Transverse colon (tissue), 4 donors: Measurements from ENCODE around the gene HSF5. TPM values are rescaled to one million over a fixed set of nuclear protein-coding genes. Genes with fewer than 3 reads are reported as not detected.
A peak's percentile ranks its signal among the peaks of the same experiment; 100 is the strongest.

Experiments
- DNase-seq: peaks from one replicate; pipeline ENCODE4 v3.0.0-alpha.2; 2019
- H3K27ac ChIP-seq, 4 donors: fragments of 200-600 bp; sonication (generic); 2 replicates each; pipeline ENCODE4 v1.5.1; 2016 to 2018; ENCODE audit warnings: inconsistent platforms in 4 of 4
- H3K27me3 ChIP-seq: fragments of 200-600 bp; sonication (generic); 2 replicates; pipeline ENCODE4 v1.5.1; 2017; ENCODE audit warnings: inconsistent platforms
- H3K36me3 ChIP-seq, 4 donors: fragments of 200-600 bp; sonication (generic); 2 replicates each; pipeline ENCODE4 v1.5.1; 2017 to 2019; ENCODE audit warnings: inconsistent platforms in 4 of 4
- H3K4me1 ChIP-seq, 4 donors: fragments of 200-600 bp; sonication (generic); 2 replicates each; pipeline ENCODE4 v1.5.1; 2017 to 2020; ENCODE audit warnings: inconsistent platforms in 4 of 4
- H3K4me3 ChIP-seq, 4 donors: fragments of 200-600 bp; sonication (generic); 1 replicate in 1 of 4; 2 replicates in 3 of 4; pipeline versions ENCODE4 v1.5.1 to v1.6.1; 2017 to 2019; ENCODE audit warnings: inconsistent platforms in 4 of 4
- H3K9me3 ChIP-seq, 2 donors: fragments of 200-600 bp; sonication (generic); 2 replicates each; pipeline ENCODE4 v1.5.1; 2017 to 2019; ENCODE audit warnings: inconsistent platforms in 2 of 2
- CTCF ChIP-seq, 5 experiments: fragments of 200-600 bp in 3 of 5; fragments of 450-650 bp in 2 of 5; sonication (generic) in 3 of 5; IDR thresholded peaks; 1 replicate in 2 of 5; 2 replicates in 3 of 5; pipeline ENCODE4 v1.5.1; 2016 to 2017; ENCODE audit warnings: antibody characterized with exemption in 5 of 5, inconsistent platforms in 3 of 5, mild to moderate bottlenecking in 2 of 5, moderate library complexity in 1 of 5
- EP300 ChIP-seq: sonication (generic); formaldehyde crosslinking; IDR thresholded peaks from one replicate; pipeline ENCODE4 v1.6.1; 2017; ENCODE audit warnings: antibody characterized with exemption, low read depth
- POLR2A ChIP-seq: fragments of 450-650 bp; IDR thresholded peaks from one replicate; pipeline ENCODE4 v1.6.1; 2016; ENCODE audit warnings: antibody characterized with exemption, mild to moderate bottlenecking, moderate library complexity
- POLR2AphosphoS5 ChIP-seq, 3 donors: sonication (generic); formaldehyde crosslinking; IDR thresholded peaks; one replicate each; pipeline ENCODE4 v1.6.1; 2016; ENCODE audit warnings: antibody characterized with exemption in 3 of 3
- WGBS, 2 donors: methylation state at CpG; one replicate each; pipeline ENCODE4 v1.1.5; 2018; ENCODE audit warnings: low coverage in 1 of 2; 5-methylcytosine and 5-hydroxymethylcytosine counted together
- in situ Hi-C, 4 donors: fragments of 200-750 bp; cut with MboI; loops; one replicate each; pipeline versions ENCODE4 v1.15.0 to v1.15.1; 2017; ENCODE audit warnings: low sequenced_read_pairs in 3 of 4, low pct_ligation_motif_present in 1 of 4, low pct_unique_long_range_greater_than_20kb in 1 of 4
- intact Hi-C: fragments of 100-400 bp; cut with DNase I; formaldehyde crosslinking; loops from one replicate; pipeline ENCODE4 v1.15.1; 2023; ENCODE audit warnings: low total_unique reads
- total RNA-seq, 4 donors: library from RNA; depleted of rRNA; stranded (reverse); fragments of >200 nt; gene quantifications; one replicate each; pipeline ENCODE4 v1.1.0, GENCODE V29; 2016

HSF5 gene
- total RNA-seq, 4 donors from 2014 or later = 0.16 TPM; not detected in 3

- no peaks in the 10 kb centered on the region for H3K4me1 ChIP-seq
- H3K4me3 ChIP-seq = no peak overlapping the region
- H3K36me3 ChIP-seq = no peaks in the 10 kb centered on the region
- WGBS, 2 donors = 86 to 87% methylated on average over 3 of the region's 3 CpGs
- in situ Hi-C loops (no loop called here), intact Hi-C loops (no loop called here)
- H3K9me3 ChIP-seq = no peaks in the 10 kb centered on the region
- H3K27ac ChIP-seq = no peak overlapping the region
- TF ChIP-seq CTCF (IDR thresholded peaks at IDR 0.05) = no peak
- no peak for TF ChIP-seq EP300
- no peak for TF ChIP-seq POLR2AphosphoS5 (IDR thresholded peaks at IDR 0.05)
- no peak for TF ChIP-seq POLR2A
- peaks cover 3% of the 10 kb centered on the region for H3K27me3 ChIP-seq
- DNase-seq = no peak
These were observed 60.4 kb downstream of the HSF5 start for GRCh38 chr17:58427807-58428206.

- WGBS, 2 donors = 80 to 91% methylated on average over 1 of the region's 1 CpG
- intact Hi-C loops = no loop called here
- peaks cover 6% of the 10 kb centered on the region for H3K27me3 ChIP-seq
These were observed 66.5 kb downstream of the HSF5 start for GRCh38 chr17:58421711-58422110.

GRCh38 chr17:58420827-58421226 lies 67.4 kb downstream of the HSF5 start:
- Histone ChIP-seq H3K4me1 (peaks cover 0 to 15% (median 5%) of the 10 kb centered on the region in 4 donors), H3K27me3 (peaks cover 6% of the 10 kb centered on the region), H3K27ac (no peak overlapping the region), H3K9me3 (no peaks in the 10 kb centered on the region), H3K36me3 (no peaks in the 10 kb centered on the region), H3K4me3 (no peak overlapping the region)
- in situ Hi-C loops (no loop called here), intact Hi-C loops (no loop called here)
- 52 to 69% methylated on average over 2 of the region's 2 CpGs for WGBS, 2 donors
- TF ChIP-seq POLR2AphosphoS5 (IDR thresholded peaks at IDR 0.05) (no peak), CTCF (IDR thresholded peaks at IDR 0.05) (no peak), EP300 (no peak), POLR2A (no peak)
- DNase-seq = no peak

More at GRCh38 chr17:58421711-58422110, 66.5 kb downstream of the HSF5 start:
- in situ Hi-C loops = no loop called here
- DNase-seq = no peak
- Histone ChIP-seq H3K4me1 (peaks cover 0 to 15% (median 5%) of the 10 kb centered on the region in 4 donors), H3K36me3 (no peaks in the 10 kb centered on the region), H3K4me3 (no peak overlapping the region), H3K27ac (no peak overlapping the region), H3K9me3 (no peaks in the 10 kb centered on the region)
- TF ChIP-seq POLR2A = no peak
- no peak for TF ChIP-seq POLR2AphosphoS5 (IDR thresholded peaks at IDR 0.05)
- no peak for TF ChIP-seq EP300
- TF ChIP-seq CTCF (IDR thresholded peaks at IDR 0.05) = no peak

DNA sequence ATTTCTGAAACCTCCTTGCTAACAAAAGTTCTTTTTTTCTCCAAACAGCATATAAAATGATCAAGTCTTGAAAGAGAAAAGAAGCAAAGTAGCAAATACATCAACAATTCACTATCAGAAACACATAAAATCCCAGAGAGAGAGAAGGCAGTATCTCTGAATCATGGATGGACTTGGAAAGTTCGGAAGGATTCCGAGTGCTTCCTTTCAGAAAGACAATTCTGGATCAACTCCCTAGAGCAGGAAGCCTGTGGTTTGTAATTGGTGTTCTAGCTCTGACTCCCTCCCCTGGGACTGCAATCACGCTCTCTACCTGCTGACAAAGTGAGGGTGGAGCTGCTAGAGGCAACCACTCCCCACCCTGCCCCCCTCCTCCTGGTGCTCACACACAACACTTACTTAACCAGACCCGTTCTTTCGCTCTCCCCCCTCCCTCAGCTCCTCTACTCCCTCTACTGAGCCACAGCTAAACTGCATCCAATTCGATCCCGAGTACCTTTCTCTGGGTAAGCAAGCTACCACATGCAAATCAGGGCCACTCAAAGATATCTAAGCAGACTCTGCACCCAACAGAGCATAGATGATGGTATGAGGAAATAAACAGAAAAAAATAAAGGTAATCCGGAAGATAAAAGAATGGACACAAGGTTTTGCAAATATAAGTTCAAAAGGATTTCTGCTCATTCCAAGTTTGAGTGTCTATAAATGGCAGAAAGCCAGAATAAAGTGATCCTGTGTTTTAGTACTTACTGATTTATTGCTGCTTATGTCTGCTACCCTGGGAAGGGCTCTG lies 70.7 kb downstream of the HSF5 start, which contains the start of gene RNF43:
TSS of gene RNF43 (minus strand) at position 235 of the 793 bp plus-strand sequence. CDS start 1,957 bp downstream, outside the sequence.
- TF ChIP-seq POLR2AphosphoS5 (IDR thresholded peaks at IDR 0.05) (peak; percentile 95 to 99 (median 98)), POLR2A (peak; percentile 97), CTCF (IDR thresholded peaks at IDR 0.05) (peak; percentile 66 to 98 (median 75)), EP300 (no peak)

More for the DNA sequence above, 70.7 kb downstream of the HSF5 start, which contains the start of gene RNF43:
- peaks cover 0 to 16% (median 5%) of the 10 kb centered on the region in 4 donors for H3K4me1 ChIP-seq
- H3K9me3 ChIP-seq = no peaks in the 10 kb centered on the region
- peaks cover 2% of the 10 kb centered on the region for H3K27me3 ChIP-seq
- H3K4me3 ChIP-seq = peak within 1 kb of the TSS in 3 of 4 donors; percentile 32 to 53 (median 39)
- H3K36me3 ChIP-seq = no peaks in the 10 kb centered on the region
- intact Hi-C loops = no loop called here
- DNase-seq = peak; percentile 96
- H3K27ac ChIP-seq = peak within 1 kb of the TSS; percentile 74 to 91 (median 80)
- 0 to 5% methylated on average over 7 to 8 of the region's 8 CpGs for WGBS, 2 donors
- in situ Hi-C loops = loop anchor here in 2 of 4 donors (10.0 kb wide), 3 partner anchors 53 to 103 kb away; partner anchors contain the start of gene SUPT4H1 (in 1 of the 2)
